A549 (cell line): ENCODE measurements around the gene MFAP3L. TPM values are rescaled to one million over a fixed set of nuclear protein-coding genes. Genes with fewer than 3 reads are reported as not detected.

Source experiments
- ATAC-seq, 2 experiments: fragments of 200-7000 bp in 1 of 2; fragments of >200 bp in 1 of 2; cut with Nextera tagmentation in 1 of 2; cut with Tn5 transposase in 1 of 2; 3 replicates each; pipeline versions ENCODE4 v1.8.0 to v1.9.1; 2018 to 2020; ENCODE audit warnings: mild to moderate bottlenecking in 1 of 2, moderate library complexity in 1 of 2
- CTCF ChIA-PET: fragments of 300-600 bp; sonication (Branson Sonifier 250); formaldehyde crosslinking; extraction: SDS; loops from one replicate; lab custom pipeline; 2021; ENCODE audit warnings: antibody characterized with exemption, inconsistent platforms; lab: Yijun Ruan, JAX
- POLR2A ChIA-PET: fragments of 350-600 bp; formaldehyde crosslinking; extraction: SDS; loops from one replicate; lab custom pipeline; 2021; ENCODE audit warnings: antibody characterized with exemption, inconsistent platforms; lab: Yijun Ruan, JAX
- DNase-seq, 2 experiments: peaks; one replicate each; pipeline versions ENCODE4 v3.0.0 to v3.0.0-alpha.2; 2011 to 2016; ENCODE audit warnings: low read depth in 1 of 2, low spot score in 1 of 2
- FAIRE-seq: peaks from 2 replicates; lab custom pipeline; 2011; peaks lifted over from hg19 to GRCh38; lab: Jason Lieb, UNC
- H3K27ac ChIP-seq, 2 experiments: fragments of >200 bp; sonication (Bioruptor Twin); formaldehyde crosslinking; 3 replicates each; pipeline ENCODE4 v1.5.1; 2016 to 2017
- H3K4me1 ChIP-seq: fragments of >200 bp; sonication (Bioruptor Twin); formaldehyde crosslinking; 3 replicates; pipeline ENCODE4 v1.6.1; 2016
- H3K4me2 ChIP-seq: fragments of >200 bp; sonication (Bioruptor Twin); formaldehyde crosslinking; 3 replicates; pipeline ENCODE4 v1.6.1; 2016
- H3K4me3 ChIP-seq: fragments of >200 bp; sonication (Bioruptor Twin); formaldehyde crosslinking; 3 replicates; pipeline ENCODE4 v1.5.1; 2016
- H3K9me3 ChIP-seq: fragments of >200 bp; sonication (Bioruptor Twin); formaldehyde crosslinking; 3 replicates; pipeline ENCODE4 v1.6.1; 2016
- CBX2 ChIP-seq: fragments of 200-600 bp; sonication (generic); IDR thresholded peaks from 2 replicates; pipeline ENCODE4 v1.6.1; 2016; ENCODE audit warnings: low read depth, mild to moderate bottlenecking, borderline replicate concordance
- CHD4 ChIP-seq: fragments of 200-600 bp; sonication (generic); IDR thresholded peaks from 2 replicates; pipeline ENCODE4 v1.6.1; 2016; ENCODE audit warnings: antibody characterized with exemption, mild to moderate bottlenecking, borderline replicate concordance
- E2F6 ChIP-seq: IDR thresholded peaks from 2 replicates; pipeline ENCODE4 v1.6.1; 2012; ENCODE audit warnings: low read depth, borderline replicate concordance
- EHF ChIP-seq: fragments of 250-450 bp; sonication (Bioruptor Pico); IDR thresholded peaks from 2 replicates; pipeline ENCODE4 v1.5.0; 2020; ENCODE audit warnings: mild to moderate bottlenecking
- EHMT2 ChIP-seq: fragments of 200-600 bp; sonication (generic); IDR thresholded peaks from 2 replicates; pipeline ENCODE4 v1.6.1; 2016; ENCODE audit warnings: antibody characterized with exemption, low read depth, mild to moderate bottlenecking, moderate library complexity
- EP300 ChIP-seq, 2 experiments: fragments of >200 bp; sonication (Bioruptor Twin); formaldehyde crosslinking; IDR thresholded peaks; 2 replicates in 1 of 2; 3 replicates in 1 of 2; pipeline ENCODE4 v1.6.1; 2016 to 2017
- FOXS1 ChIP-seq: fragments of 250-450 bp; sonication (Bioruptor Pico); IDR thresholded peaks from 2 replicates; pipeline ENCODE4 v1.5.0; 2020; ENCODE audit warnings: mild to moderate bottlenecking, moderate library complexity
- HDAC2 ChIP-seq: fragments of 200-600 bp; sonication (generic); IDR thresholded peaks from 2 replicates; pipeline ENCODE4 v1.6.1; 2016
- HES2 ChIP-seq: fragments of >200 bp; sonication (Bioruptor Twin); formaldehyde crosslinking; IDR thresholded peaks from 2 replicates; pipeline ENCODE4 v1.6.1; 2016
- HEYL ChIP-seq: fragments of 250-450 bp; sonication (Bioruptor Pico); IDR thresholded peaks from 2 replicates; pipeline ENCODE4 v1.8.0; 2021; ENCODE audit warnings: mild to moderate bottlenecking, moderate library complexity
- HMGXB4 ChIP-seq: fragments of 250-450 bp; sonication (Bioruptor Pico); IDR thresholded peaks from 2 replicates; pipeline ENCODE4 v1.5.0; 2021; ENCODE audit warnings: mild to moderate bottlenecking, moderate library complexity, borderline replicate concordance
- HOXB5 ChIP-seq: fragments of 250-450 bp; sonication (Bioruptor Pico); IDR thresholded peaks from 2 replicates; pipeline ENCODE4 v1.5.0; 2020; ENCODE audit warnings: mild to moderate bottlenecking, moderate library complexity
- JUN ChIP-seq, 2 experiments: fragments of >200 bp; sonication (Bioruptor Twin); formaldehyde crosslinking; IDR thresholded peaks; 2 replicates in 1 of 2; 3 replicates in 1 of 2; pipeline ENCODE4 v1.6.1; 2016 to 2017
- JUNB ChIP-seq: fragments of >200 bp; sonication (Bioruptor Twin); formaldehyde crosslinking; IDR thresholded peaks from 2 replicates; pipeline ENCODE4 v1.6.1; 2016
- KDM5A ChIP-seq: fragments of 200-600 bp; sonication (generic); IDR thresholded peaks from 2 replicates; pipeline ENCODE4 v1.6.1; 2016; ENCODE audit warnings: antibody characterized with exemption, mild to moderate bottlenecking
- MAFK ChIP-seq: fragments of 450-650 bp; IDR thresholded peaks from 2 replicates; pipeline ENCODE4 v1.6.1; 2014; ENCODE audit not compliant: partially characterized antibody
- MAX ChIP-seq: IDR thresholded peaks from 2 replicates; pipeline ENCODE4 v1.6.1; 2012
- MYC ChIP-seq: IDR thresholded peaks from 2 replicates; pipeline ENCODE4 v1.6.1; 2012; ENCODE audit warnings: mild to moderate bottlenecking, inconsistent platforms, low read length, improper control_type of control experiment, borderline replicate concordance
- NPAS2 ChIP-seq: fragments of 250-450 bp; sonication (Bioruptor Pico); IDR thresholded peaks from 2 replicates; pipeline ENCODE4 v1.8.0; 2022; ENCODE audit warnings: mild to moderate bottlenecking, moderate library complexity, borderline replicate concordance
- NR3C1 ChIP-seq: fragments of >200 bp; sonication (Bioruptor Twin); formaldehyde crosslinking; IDR thresholded peaks from 3 replicates; pipeline ENCODE4 v1.6.1; 2017
- PBX3 ChIP-seq: IDR thresholded peaks from 2 replicates; pipeline ENCODE4 v1.6.1; 2012
- PHF8 ChIP-seq: fragments of 200-600 bp; sonication (generic); IDR thresholded peaks from 2 replicates; pipeline ENCODE4 v1.6.1; 2016; ENCODE audit warnings: low read depth, mild to moderate bottlenecking, antibody characterized with exemption, moderate library complexity, borderline replicate concordance
- POLR2A ChIP-seq: IDR thresholded peaks from 2 replicates; pipeline ENCODE4 v1.6.1; 2012; ENCODE audit warnings: mild to moderate bottlenecking, low read length
- POLR2AphosphoS2 ChIP-seq: conservative IDR thresholded peaks from 2 replicates; pipeline ENCODE4 v1.6.1; 2012; ENCODE audit warnings: low read length, improper control_type of control experiment, inconsistent platforms
- RCOR1 ChIP-seq: fragments of 150-350 bp; IDR thresholded peaks from 2 replicates; pipeline ENCODE4 v1.6.1; 2014; ENCODE audit warnings: antibody characterized with exemption, low read length, low read depth
- REST ChIP-seq: fragments of 200-600 bp; sonication (generic); IDR thresholded peaks from 2 replicates; pipeline ENCODE4 v1.6.1; 2016; ENCODE audit warnings: antibody characterized with exemption, mild to moderate bottlenecking, moderate library complexity
- RFX5 ChIP-seq: fragments of 450-650 bp; IDR thresholded peaks from 2 replicates; pipeline ENCODE4 v1.7.1; 2014; ENCODE audit warnings: antibody characterized with exemption, mild to moderate bottlenecking, moderate library complexity
- RNF2 ChIP-seq: fragments of 200-600 bp; sonication (generic); IDR thresholded peaks from 2 replicates; pipeline ENCODE4 v1.6.1; 2016; ENCODE audit warnings: low read depth, mild to moderate bottlenecking, antibody characterized with exemption, moderate library complexity, borderline replicate concordance
- SMC3 ChIP-seq: fragments of >200 bp; sonication (Bioruptor Twin); formaldehyde crosslinking; IDR thresholded peaks from 3 replicates; pipeline ENCODE4 v1.6.1; 2018; ENCODE audit warnings: inconsistent platforms
- SREBF2 ChIP-seq: fragments of 450-650 bp; IDR thresholded peaks from 2 replicates; pipeline ENCODE4 v1.6.1; 2014; ENCODE audit warnings: mild to moderate bottlenecking, moderate library complexity
- TFCP2L1 ChIP-seq: fragments of 250-450 bp; sonication (Bioruptor Pico); IDR thresholded peaks from 2 replicates; pipeline ENCODE4 v1.5.0; 2021; ENCODE audit warnings: mild to moderate bottlenecking
- WGBS: methylation state at CpG from one replicate; pipeline ENCODE4 v1.1.6; 2017; ENCODE audit errors: missing lambda C conversion rate; 5-methylcytosine and 5-hydroxymethylcytosine counted together
- polyA plus RNA-seq, 4 experiments: library from polyadenylated mRNA; depleted of rRNA in 3 of 4; stranded (reverse); fragments of >200 nt; fragmentation: RNase III in 1 of 4; extraction: RNeasy Plus Mini Kit Qiagen cat#74134 plus additional on column Dnase treatment in 1 of 4; gene quantifications; 2 replicates in 3 of 4; 3 replicates in 1 of 4; pipeline ENCODE4 v1.2.3, GENCODE V29; 2011 to 2017

The MFAP3L gene
- polyA plus RNA-seq, 2 of the 4 experiments (the other 2 are of a cell fraction), result 7.0 to 7.5 TPM

GRCh38 chr4:170015285-170015684 lies 10.9 kb downstream of the MFAP3L start:
- POLR2A ChIA-PET, result no interaction called here
- H3K4me1 ChIP-seq, result no peaks in the 10 kb centered on the region
- TF ChIP-seq PBX3 (no peak), E2F6 (no peak), TFCP2L1 (CRISPR knock-in tag) (no peak), FOXS1 (no peak), HOXB5 (CRISPR knock-in tag) (no peak), RFX5 (no peak), SREBF2 (no peak), MAX (no peak), RCOR1 (no peak), EHF (no peak), JUNB (no peak), RNF2 (no peak), MYC (no peak), JUN (IDR thresholded peaks at IDR 0.05) (no peak), HDAC2 (no peak), POLR2A (no peak), NPAS2 (CRISPR knock-in tag) (no peak), MAFK (no peak), NR3C1 (no peak), EP300 (IDR thresholded peaks at IDR 0.05) (no peak)
- no peak overlapping the region for H3K4me2 ChIP-seq
- ATAC-seq (no peak), DNase-seq (no peak), FAIRE-seq (no peak)
- no peak overlapping the region for H3K27ac ChIP-seq
- WGBS, result 91% methylated on average over 4 of the region's 4 CpGs
- CTCF ChIA-PET, result interaction anchor here (2.4 kb wide), 1 partner anchor 205 kb away, joined by 10 read pairs; no protein-coding TSS in a partner anchor
- H3K9me3 ChIP-seq, result no peaks in the 10 kb centered on the region
- no peak overlapping the region for H3K4me3 ChIP-seq

- ChIA-PET POLR2A (no interaction called here), CTCF (interaction anchor here (2.4 kb wide), 1 partner anchor 204 kb away, joined by 10 read pairs; no protein-coding TSS in a partner anchor)
- Histone ChIP-seq H3K4me3 (no peak overlapping the region), H3K4me1 (no peaks in the 10 kb centered on the region), H3K4me2 (no peak overlapping the region), H3K27ac (no peak overlapping the region), H3K9me3 (no peaks in the 10 kb centered on the region)
- no peak for ATAC-seq
- 73% methylated on average over 6 of the region's 6 CpGs for whole genome bisulfite sequencing
- FAIRE-seq, result no peak
- TF ChIP-seq KDM5A, result no peak
- no peak for TF ChIP-seq EHMT2
- TF ChIP-seq RNF2, result no peak
- no peak for TF ChIP-seq RFX5
- no peak for TF ChIP-seq PHF8
- no peak for TF ChIP-seq SMC3
- no peak for TF ChIP-seq MAX
- no peak for TF ChIP-seq REST
- TF ChIP-seq JUNB, result no peak
- no peak for TF ChIP-seq RCOR1
- no peak for TF ChIP-seq NPAS2 (CRISPR knock-in tag)
- TF ChIP-seq TFCP2L1 (CRISPR knock-in tag), result no peak
- TF ChIP-seq HEYL (CRISPR knock-in tag), result no peak
- TF ChIP-seq POLR2AphosphoS2, result no peak
- TF ChIP-seq CBX2, result no peak
- TF ChIP-seq HES2, result no peak
- no peak for TF ChIP-seq HMGXB4 (CRISPR knock-in tag)
- TF ChIP-seq JUN (IDR thresholded peaks at IDR 0.05), result no peak
- TF ChIP-seq CHD4, result no peak
- no peak for DNase-seq
Measured at GRCh38 chr4:170014359-170015011, 11.7 kb downstream of the MFAP3L start.
